A549 (cell line): ENCODE measurements around the gene SP100.

Experiments used
- CTCF ChIP-seq: fragments of >200 bp; sonication (Bioruptor Twin); formaldehyde crosslinking; IDR thresholded peaks from 3 replicates; pipeline ENCODE4 v1.5.1; 2016
- EP300 ChIP-seq, 2 experiments: fragments of >200 bp; sonication (Bioruptor Twin); formaldehyde crosslinking; IDR thresholded peaks; 2 replicates in 1 of 2; 3 replicates in 1 of 2; pipeline ENCODE4 v1.6.1; 2016 to 2017
- JUN ChIP-seq, 2 experiments: fragments of >200 bp; sonication (Bioruptor Twin); formaldehyde crosslinking; IDR thresholded peaks; 2 replicates in 1 of 2; 3 replicates in 1 of 2; pipeline ENCODE4 v1.6.1; 2016 to 2017
- POLR2A ChIP-seq: IDR thresholded peaks from 2 replicates; pipeline ENCODE4 v1.6.1; 2012; ENCODE audit warnings: mild to moderate bottlenecking, low read length
- RCOR1 ChIP-seq: fragments of 150-350 bp; IDR thresholded peaks from 2 replicates; pipeline ENCODE4 v1.6.1; 2014; ENCODE audit warnings: antibody characterized with exemption, low read length, low read depth

DNA sequence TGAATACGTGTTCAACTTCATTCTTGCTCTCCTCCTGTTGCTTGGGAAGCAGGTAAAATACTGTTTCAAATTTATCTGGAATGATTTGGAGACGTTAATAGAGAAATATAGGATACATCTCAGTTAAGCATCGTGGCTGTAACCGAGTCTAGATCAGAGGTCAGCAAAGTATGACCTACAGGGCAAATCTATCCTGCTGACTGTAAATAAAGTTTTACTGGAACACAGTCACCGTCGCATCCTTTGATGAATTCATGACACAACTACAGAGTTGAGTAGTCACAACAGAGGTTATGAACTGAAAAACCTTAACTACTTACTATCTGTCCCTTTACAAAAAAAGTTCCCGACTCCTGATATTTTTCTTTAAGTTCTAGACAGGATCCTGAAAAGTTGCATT, 86.6 kb downstream of the SP100 start:
- TF ChIP-seq CTCF (no peak), POLR2A (no peak), RCOR1 (no peak), JUN (IDR thresholded peaks at IDR 0.05) (no peak), EP300 (IDR thresholded peaks at IDR 0.05) (no peak)
